ENCODE data around the gene SBNO1. TPM values are rescaled to one million over a fixed set of nuclear protein-coding genes. Genes with fewer than 3 reads are reported as not detected.

Gene SBNO1
- total and polyA plus RNA-seq, 8 donors, result 26.5 to 32.1 (median 28.8) TPM

DNA sequence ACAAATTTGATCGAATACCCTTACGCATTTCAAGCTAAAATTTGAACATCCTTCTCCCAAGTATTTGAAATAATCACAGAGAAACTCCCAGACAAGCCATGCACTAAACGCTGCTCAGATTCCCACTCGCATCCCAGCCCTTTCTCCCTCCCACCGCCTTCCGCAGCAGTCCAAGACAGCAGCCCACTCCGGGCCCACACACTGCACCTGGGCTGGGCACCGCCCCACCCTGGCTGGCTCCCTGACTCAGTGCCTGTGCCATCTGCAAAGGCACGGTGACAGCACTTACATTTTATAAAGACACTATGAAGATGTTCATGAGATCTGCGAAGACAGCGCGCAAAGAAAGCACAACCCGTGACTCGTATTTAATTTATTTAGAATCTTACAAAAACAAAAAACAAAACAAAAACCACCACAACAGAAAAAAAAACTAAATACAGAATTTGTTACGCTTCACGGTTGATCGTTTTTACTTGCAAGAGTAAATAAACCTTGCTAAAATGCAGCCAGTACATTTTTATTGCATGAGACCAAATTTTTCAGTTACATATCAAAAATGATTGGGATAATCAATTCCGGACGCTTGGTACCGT lies 75.8 kb downstream of the SBNO1 start:
- Histone ChIP-seq H3K4me3 (no peak overlapping the region), H3K27me3 (no peaks in the 10 kb centered on the region), H3K4me1 (no peaks in the 10 kb centered on the region), H3K27ac (no peak overlapping the region), H3K9me3 (no peaks in the 10 kb centered on the region), H3K36me3 (peaks cover 0 to 39% of the 10 kb centered on the region in 2 donors)
- DNase-seq (no peak), ATAC-seq (no peak)
- TF ChIP-seq, protein P1, sequence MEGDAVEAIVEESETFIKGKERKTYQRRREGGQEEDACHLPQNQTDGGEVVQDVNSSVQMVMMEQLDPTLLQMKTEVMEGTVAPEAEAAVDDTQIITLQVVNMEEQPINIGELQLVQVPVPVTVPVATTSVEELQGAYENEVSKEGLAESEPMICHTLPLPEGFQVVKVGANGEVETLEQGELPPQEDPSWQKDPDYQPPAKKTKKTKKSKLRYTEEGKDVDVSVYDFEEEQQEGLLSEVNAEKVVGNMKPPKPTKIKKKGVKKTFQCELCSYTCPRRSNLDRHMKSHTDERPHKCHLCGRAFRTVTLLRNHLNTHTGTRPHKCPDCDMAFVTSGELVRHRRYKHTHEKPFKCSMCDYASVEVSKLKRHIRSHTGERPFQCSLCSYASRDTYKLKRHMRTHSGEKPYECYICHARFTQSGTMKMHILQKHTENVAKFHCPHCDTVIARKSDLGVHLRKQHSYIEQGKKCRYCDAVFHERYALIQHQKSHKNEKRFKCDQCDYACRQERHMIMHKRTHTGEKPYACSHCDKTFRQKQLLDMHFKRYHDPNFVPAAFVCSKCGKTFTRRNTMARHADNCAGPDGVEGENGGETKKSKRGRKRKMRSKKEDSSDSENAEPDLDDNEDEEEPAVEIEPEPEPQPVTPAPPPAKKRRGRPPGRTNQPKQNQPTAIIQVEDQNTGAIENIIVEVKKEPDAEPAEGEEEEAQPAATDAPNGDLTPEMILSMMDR (IDR thresholded peaks at IDR 0.05), result no peak
- intact Hi-C loops (cut with DNase I), result no loop called here

DNA sequence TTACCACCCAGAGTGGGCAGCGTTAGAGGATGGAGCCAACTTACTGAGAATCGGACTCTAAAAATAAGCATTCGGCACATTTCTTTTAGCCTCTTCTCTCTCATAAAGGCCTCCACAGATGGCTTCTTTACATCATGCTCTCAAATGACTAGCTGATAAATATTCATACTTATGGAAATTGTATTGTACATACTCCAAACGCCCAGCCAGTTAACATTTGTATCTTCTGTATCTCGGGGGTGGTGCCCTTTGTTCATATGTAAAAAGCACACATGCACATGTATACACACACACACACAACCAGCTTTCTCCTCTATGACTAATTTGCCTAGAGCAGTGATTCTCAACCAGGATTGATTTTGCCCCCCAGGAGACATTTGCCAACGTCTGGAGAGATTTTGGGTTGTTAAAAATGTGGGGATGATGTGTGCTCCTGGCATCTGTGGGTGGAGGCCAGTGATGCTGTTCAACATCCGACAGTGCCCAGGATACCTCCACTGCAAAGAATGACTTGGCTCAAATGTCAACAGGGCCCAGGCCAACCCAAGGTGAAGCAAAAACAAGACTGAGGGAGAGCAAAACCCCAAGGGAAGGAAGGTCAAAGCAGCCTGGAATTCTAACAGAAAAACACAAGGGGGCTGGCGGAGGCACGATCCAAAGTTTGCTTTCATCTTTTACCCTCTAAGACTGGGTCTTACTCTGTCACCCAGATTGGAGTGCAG lies 77.8 kb downstream of the SBNO1 start:
- Histone ChIP-seq H3K36me3 (peaks cover 0 to 20% of the 10 kb centered on the region in 2 donors), H3K27ac (no peak overlapping the region), H3K4me1 (no peaks in the 10 kb centered on the region), H3K9me3 (no peaks in the 10 kb centered on the region), H3K27me3 (no peaks in the 10 kb centered on the region), H3K4me3 (no peak overlapping the region)
- ATAC-seq, result no peak
- DNase-seq, result no peak
- TF ChIP-seq, protein P1 (IDR thresholded peaks at IDR 0.05), result no peak
- intact Hi-C loops (cut with DNase I), result no loop called here

DNA sequence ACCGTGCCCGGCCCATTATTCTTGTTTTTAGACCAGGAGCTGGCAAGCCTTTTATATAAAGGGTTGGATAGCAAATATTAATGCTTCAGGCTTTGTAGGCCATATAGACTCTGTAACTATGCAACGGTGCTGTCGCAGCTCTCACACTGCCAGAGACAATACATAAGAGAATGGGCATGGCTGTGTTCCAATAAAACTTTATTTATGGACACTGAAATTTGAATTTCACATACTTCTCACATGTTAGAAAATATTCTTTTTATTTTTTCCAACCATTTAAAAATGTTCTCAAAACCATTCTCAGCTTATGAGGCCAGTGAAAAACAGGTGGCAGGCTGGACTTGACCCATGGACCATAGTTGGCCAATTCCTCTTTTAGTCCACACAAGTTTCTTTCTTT lies 80.0 kb downstream of the SBNO1 start:
- no peaks in the 10 kb centered on the region for H3K4me1 ChIP-seq
- no peaks in the 10 kb centered on the region for H3K27me3 ChIP-seq
- H3K36me3 ChIP-seq, result peaks cover 0 to 9% of the 10 kb centered on the region in 2 donors
- no peak overlapping the region for H3K4me3 ChIP-seq
- intact Hi-C loops (cut with DNase I), result no loop called here
- no peak overlapping the region for H3K27ac ChIP-seq
- TF ChIP-seq, protein P1 (IDR thresholded peaks at IDR 0.05), result no peak
- no peak for ATAC-seq
- no peaks in the 10 kb centered on the region for H3K9me3 ChIP-seq
- no peak for DNase-seq

DNA sequence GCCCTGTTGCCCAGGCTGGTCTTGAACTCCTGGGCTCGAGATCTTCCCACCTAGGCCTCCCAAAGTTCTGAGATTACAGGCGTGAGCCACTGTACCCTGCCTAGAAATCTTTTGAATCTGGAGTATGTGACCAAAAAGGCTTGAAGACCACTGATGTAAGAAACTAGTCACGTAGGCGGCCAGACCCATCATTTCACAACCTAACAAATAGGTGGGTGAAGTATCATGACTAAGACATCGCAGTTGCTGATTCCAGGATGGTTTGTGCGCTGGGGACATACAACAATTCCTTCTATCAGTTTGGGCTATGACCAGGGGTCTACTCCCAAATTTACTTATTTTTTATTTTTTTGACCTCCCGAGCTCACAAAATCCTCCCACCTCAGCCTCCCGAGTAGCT lies 81.2 kb downstream of the SBNO1 start:
- intact Hi-C loops (cut with DNase I), result no loop called here
- Histone ChIP-seq H3K4me1 (peaks cover 0 to 4% of the 10 kb centered on the region in 2 donors), H3K4me3 (no peak overlapping the region), H3K36me3 (no peaks in the 10 kb centered on the region), H3K27ac (no peak overlapping the region), H3K9me3 (no peaks in the 10 kb centered on the region), H3K27me3 (no peaks in the 10 kb centered on the region)
- DNase-seq (no peak), ATAC-seq (no peak)
- TF ChIP-seq, protein P1 (IDR thresholded peaks at IDR 0.05), result no peak

DNA sequence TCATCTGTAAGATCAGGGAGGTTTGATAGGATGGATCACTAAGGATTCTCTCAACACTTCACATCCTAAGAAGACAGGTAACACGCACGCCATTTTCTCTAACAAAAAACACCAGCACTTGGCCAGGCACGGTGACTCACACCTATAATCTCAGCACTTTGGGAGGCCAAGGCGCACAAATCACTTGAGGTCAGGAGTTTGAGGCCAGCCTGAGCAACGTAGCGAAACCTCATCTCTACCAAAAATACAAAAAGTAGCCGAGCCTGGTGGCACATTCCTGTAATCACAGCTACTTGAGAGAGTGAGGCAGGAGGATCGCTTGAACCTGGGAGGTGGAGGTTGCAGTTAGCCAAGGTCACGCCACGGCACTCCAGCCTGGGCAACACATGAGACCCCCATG lies 82.5 kb downstream of the SBNO1 start:
- Histone ChIP-seq H3K36me3 (no peaks in the 10 kb centered on the region), H3K27ac (no peak overlapping the region), H3K4me1 (peaks cover 0 to 14% of the 10 kb centered on the region in 2 donors), H3K4me3 (no peak overlapping the region), H3K9me3 (no peaks in the 10 kb centered on the region), H3K27me3 (no peaks in the 10 kb centered on the region)
- intact Hi-C loops (cut with DNase I), result no loop called here
- peak in 1 of 4 donors; percentile 10 for DNase-seq
- ATAC-seq, result no peak
- TF ChIP-seq, protein P1 (IDR thresholded peaks at IDR 0.05), result no peak

All from left lung (tissue), 10 donors.